GM18507 (cell line): Measurements from ENCODE around the gene ARHGAP6.
A peak's percentile ranks its signal among the peaks of the same experiment; 100 is the strongest.
"Not testable (repeated sequence)": the region's sequence is repeated elsewhere in the genome, so short reads cannot be mapped to it uniquely, and the experiment has no call there.

Source experiments
- DNase-seq: peaks from one replicate; pipeline ENCODE4 v3.0.0; 2011; ENCODE audit warnings: low read depth; ENCODE audit not compliant: insufficient read length; ENCODE audit errors: extremely low spot score
- FAIRE-seq: peaks from 2 replicates; lab custom pipeline; 2011; peaks lifted over from hg19 to GRCh38; lab: Jason Lieb, UNC

Gene ARHGAP6

DNA sequence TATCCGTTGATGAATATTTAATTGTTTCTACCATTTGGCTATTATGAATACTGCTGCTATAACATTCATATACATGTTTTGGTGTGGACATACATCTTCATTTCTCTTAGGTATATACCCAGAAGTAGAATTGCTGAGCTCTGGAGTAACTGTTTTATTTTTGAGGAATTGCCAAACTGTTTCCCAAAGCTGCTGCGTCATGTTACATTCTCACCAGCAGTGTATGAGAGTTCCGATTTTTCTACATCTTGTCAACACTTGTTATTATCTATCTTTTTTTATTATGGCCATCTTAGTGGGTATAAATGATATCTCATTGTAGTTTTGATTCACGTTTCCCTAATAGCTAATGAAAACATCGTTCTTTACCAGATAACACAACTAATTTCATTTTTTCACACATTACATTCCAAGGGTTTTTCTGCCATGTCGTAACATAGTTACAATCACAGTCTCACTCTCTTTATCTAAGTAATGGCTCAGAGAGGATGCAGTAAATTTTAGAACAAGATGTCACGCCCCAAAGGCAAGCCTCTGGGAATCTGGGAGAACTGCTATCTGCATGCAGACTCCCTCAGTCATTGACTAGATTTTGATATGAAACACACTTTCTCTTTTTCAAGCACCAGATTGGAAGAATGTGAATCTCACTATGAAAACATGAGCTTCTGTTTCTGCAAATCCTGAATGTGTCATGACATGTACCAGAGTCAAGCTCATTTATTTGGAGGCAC is 10.3 kb downstream of the ARHGAP6 start:
- FAIRE-seq (no peak), DNase-seq (no peak)

DNA sequence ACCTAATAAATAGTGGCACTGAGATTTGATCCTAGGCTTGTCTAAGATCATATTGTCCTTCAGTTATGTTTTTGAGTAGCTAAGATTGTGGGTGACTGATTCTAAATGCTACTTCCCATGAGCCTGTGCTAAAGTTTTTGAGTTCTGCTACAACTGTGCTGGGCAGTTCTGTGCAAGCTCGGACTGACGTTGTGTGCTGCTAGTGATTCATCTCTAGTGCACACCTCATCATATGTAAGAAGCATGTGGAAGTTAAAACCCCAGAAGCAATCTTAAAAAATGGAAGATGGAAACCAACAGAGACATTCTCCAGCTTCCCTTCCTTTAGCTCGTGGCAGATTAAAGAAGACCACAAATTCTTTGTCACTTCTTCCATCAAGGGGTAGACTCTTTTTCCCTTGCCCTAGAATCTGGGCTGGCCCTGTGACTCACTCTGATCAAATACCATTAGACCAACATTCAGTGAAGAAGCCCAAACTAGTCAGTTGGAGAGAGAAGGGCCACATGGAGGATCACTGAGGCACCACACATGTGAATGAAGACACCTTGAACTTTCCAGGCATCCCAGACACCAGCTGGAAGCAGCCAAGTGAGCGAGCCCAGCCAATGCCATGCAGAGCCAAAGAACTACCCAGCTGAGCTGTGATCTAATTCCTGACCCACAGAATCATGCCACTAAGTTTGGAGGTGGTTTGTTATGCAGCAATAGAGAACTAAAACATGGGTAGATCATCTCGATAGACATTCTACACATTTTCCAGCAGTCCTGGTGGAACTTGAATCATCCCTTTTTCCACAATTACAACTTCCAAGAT is 16.8 kb downstream of the ARHGAP6 start:
- FAIRE-seq: no peak
- DNase-seq: no peak

DNA sequence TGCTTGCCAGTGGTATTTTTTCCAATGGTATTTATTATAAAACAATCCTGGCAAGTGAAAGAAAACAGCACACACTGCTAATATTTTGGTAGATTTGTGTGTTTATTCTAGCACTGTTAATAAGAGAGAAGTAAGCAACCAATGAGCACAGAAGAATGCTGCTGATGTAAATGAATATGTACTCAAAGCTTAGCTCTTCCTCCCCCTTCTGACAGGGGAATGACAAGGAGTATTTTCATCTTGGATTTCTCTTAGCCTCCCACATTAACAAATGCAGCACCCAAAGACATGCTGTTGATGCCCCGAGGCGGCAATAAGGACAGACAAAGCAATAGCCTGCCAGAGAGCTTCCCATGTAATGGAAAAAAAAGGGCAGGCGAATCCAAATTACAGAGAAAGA is 18.6 kb downstream of the ARHGAP6 start:
- FAIRE-seq: no peak

DNA sequence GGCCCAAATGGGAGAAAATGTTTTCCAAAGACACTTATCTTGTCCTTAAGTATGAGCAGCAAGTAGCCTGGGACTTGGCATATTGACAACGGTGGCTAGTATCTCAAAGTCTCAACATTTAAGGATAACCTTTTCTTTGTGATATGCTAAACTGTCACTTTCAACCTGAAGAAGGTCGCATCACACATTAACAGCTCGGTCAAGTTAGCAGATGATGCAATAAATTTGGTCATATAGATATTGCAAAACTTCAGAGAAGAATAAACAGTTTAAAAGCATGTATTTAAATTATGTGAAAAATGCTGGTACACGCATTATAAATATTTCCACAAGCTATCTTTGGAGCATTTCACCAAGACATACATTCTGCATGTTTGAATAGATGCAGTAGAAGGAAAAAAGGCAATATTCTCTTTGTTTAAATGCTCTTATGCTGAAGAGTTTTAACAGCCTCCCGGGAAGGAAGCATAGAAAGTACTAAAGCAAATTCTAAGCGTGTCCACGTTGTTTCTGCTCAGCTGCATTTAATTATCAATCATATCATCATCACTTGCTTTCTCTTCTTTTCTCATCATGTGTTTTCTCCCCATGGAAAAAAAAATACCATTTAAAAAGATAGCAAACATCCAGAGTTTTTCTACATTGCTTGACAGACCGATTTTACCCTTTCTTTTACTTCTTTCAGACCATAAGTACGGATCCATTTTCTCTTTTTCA is 24.2 kb downstream of the ARHGAP6 start:
- no peak for FAIRE-seq
- DNase-seq: no peak

More for the DNA sequence above, 18.6 kb downstream of the ARHGAP6 start:
- no peak for DNase-seq

DNA sequence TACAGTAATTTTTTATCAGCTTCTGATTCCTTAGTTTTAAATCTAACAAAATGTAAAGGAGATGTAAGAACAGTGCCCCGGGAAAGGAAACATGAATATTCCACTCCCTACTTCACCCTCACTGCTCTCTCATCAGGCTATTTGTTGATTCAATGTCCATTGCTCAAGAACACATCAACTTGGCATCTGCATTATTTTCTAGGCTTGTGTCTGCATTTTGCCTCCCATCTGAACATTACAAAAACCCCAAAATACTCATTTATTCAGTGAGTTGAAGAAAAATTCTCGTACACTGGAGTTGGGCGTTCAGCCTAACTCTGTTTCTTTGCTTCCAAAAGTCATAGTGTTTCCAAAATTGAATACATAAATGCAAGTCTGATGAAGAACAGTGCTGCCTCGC is 25.6 kb downstream of the ARHGAP6 start:
- DNase-seq (no peak), FAIRE-seq (peak; percentile 66)

DNA sequence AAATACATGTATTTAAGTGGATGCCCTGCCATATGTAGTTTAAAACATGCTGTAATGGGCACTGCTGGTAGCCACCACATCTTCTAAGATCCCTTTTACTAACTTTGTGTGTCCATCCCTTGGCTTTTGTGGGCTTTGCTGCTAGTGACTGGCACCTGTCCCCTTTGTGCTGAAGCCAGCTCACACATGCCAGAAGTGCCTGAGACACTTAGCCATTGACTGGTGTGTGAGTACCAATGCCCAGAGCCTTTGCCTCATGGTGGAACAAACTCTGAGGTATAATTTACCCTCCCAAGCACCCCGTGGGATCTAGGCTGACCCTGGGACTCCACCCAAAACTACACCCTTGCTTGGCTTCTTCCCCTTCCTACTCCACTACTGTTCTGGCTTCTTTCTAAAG is 33.0 kb downstream of the ARHGAP6 start:
- no peak for FAIRE-seq
- DNase-seq: no peak

DNA sequence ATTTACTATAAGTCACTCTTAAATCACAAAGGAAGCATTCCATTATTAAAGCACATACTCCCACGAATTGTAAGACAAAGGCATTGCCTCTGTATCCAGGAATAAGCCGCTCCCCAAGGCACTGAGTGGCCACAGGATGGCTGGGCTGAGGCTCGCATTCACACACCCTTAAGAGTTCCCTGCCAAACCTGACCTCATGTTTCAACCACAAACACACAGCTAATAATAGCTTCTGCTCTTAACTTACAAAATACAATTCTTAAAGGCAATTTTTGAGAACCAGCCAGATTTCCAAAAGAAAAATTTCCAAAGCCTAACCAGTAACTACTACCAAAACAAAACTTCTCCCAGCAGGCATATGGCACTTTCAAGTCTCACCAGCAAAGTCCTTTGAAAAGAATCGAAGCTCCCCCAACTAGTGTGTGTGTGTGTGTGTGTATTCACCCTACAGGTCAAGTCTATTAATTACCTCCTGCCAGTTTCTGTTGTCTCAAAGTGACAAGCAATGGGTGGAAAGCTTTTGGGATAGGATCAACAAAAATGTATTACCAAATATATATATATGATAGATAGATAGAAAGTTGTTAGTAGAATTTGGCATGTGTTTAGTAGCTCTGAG is 36.0 kb downstream of the ARHGAP6 start:
- DNase-seq: no peak
- FAIRE-seq: peak; percentile 59

DNA sequence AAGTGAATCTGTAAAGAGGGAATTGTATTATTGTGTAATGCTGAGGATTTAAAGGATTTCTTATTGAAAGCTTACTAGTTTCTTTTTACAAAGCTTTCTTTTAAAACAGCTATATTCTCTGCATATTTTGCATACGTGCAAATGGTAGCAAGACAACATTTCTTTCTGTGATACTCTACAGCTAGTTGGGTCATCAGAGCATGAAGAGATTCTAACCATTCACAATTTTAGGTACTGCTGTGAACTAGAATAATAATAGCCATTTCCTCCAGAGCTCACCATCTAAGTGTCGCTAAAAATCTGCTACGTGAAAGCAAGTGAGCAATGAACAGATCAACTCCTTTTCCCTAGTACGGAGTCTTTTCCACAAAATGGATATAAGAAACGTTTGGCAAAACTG is 37.3 kb downstream of the ARHGAP6 start:
- DNase-seq (no peak), FAIRE-seq (peak; percentile 45)

DNA sequence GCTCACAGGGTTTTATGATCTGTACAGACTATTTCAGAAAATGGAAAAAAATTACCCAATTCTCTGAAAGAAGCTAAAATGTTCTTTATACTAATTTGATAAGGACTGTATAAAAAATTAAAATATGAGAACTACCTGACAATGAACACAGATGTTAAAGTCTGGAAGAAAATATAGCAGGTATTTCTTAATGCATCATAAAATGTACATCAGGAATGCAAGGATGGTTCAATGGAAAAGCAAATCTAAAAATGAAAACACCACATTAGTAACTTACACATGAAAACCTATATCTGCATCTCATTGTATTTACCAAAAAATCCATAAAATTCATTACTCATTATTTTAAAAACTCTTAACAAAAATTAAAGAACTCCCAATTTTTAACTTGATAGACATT is 39.4 kb downstream of the ARHGAP6 start:
- FAIRE-seq (no peak), DNase-seq (no peak)

DNA sequence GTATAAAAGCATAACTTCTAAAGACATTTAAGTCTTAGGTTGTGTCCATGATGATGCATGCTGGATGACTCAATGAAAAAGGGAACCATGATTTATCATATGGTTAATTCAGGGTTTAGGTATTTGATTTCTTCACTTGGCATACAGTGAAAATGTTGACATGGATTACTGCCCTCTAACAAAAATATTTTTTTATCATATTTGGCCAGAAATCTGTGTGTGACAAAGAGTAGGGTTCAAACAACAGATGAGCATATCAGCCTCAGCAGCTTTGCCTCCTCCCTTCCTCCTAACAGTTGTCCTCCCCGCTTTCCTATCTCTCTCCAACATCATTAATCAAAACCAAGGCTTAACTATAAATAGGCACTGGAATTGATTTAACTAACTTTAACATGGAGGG is 46.3 kb downstream of the ARHGAP6 start:
- peak; percentile 24 for FAIRE-seq

DNA sequence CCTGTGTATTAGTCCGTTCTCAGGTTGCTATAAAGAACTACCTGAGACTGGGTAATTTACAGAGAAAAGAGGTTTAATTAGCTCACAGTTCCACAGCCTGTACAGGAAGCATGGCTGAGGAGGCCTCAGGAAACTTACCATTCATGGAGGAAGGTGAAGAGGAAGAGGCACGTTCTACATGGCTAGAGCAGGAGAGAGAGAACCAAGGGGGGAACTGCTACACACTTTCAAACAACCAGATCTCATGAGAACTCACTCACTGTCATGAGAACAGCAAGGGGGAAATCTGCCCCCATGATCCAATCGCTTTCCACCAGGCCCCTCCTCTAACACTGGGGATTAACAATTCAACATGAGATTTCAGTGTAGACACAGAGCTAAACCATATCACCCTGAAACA is 51.5 kb downstream of the ARHGAP6 start:
- FAIRE-seq: not testable (repeated sequence)

More for the DNA sequence above, 46.3 kb downstream of the ARHGAP6 start:
- no peak for DNase-seq

DNA sequence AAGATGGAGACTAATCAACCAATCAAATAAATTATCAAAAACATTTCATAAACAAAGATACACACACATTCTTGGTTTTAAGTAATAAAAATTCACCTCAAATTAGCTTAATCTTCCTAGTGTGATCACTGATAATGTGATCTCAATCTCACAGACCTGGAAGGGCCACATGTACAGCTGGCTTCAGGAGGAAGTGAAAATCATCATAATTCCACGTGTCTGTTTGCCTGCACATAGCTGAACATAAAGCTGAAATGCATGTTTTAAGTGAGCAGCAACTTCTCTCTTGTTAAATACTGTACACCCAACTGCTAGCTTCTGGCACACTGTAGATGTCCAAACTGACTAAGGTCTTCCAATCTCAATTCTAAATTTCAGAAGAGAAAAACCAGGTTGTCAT is 53.8 kb downstream of the ARHGAP6 start:
- no peak for DNase-seq
- peak; percentile 9 for FAIRE-seq

More for the DNA sequence above, 51.5 kb downstream of the ARHGAP6 start:
- DNase-seq: not testable (repeated sequence)

DNA sequence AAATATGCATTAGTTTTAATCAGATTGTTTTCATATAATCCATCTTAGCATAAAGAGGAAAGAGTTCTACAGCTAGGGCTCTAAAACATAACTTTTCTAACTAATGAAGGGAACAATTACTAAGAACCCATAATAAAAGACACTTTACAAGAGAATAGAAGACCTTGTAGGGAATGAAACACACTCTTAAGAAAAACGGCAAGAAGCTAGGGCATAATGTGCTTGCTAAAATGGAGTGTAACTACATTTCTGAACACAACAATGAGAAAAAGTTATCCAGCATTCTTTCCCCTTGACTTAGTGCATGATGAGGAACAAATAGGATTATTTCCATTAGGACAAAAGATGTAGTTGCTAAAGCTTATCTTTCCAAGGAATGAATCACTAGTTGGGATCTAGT is 54.6 kb downstream of the ARHGAP6 start:
- DNase-seq: no peak
- FAIRE-seq: peak; percentile 21

DNA sequence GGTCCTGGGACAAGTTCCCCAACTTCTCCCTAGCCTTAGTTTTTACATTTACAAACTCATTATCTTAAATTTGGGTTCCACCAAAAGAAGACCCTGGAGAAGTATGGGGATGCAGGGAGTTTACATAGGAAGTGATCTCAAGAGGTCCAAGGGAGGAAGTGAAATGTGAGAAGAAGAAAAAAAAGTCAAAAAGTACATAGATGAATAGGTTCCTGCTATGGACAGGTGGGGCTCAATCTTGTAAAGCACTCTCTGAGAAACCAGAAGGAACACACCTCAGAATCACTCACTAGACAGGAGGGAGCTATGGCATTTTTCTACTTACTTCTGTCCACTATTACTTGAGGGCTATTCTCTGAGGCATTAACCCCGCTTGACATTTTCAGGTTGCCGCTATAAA is 56.6 kb downstream of the ARHGAP6 start:
- DNase-seq (no peak), FAIRE-seq (peak; percentile 84)

DNA sequence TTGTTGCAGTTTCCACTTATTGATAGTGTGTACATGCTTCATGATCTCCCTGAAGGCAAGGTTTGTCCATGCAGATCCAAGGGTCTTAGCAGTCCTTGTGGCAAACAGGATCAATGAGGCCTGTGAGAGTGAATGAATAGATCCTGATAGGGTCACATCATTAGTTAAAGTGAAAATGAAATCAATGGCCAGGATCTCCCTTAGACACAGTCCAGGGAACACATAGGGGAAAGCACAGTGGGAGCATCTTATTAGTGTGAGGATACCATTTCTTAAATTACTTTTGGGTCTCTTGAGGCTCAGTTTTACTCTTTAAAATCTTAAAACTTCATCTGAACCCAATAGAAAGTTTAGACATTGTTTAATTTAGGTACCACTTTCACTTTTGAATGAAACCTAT is 59.3 kb downstream of the ARHGAP6 start:
- FAIRE-seq (no peak), DNase-seq (no peak)

DNA sequence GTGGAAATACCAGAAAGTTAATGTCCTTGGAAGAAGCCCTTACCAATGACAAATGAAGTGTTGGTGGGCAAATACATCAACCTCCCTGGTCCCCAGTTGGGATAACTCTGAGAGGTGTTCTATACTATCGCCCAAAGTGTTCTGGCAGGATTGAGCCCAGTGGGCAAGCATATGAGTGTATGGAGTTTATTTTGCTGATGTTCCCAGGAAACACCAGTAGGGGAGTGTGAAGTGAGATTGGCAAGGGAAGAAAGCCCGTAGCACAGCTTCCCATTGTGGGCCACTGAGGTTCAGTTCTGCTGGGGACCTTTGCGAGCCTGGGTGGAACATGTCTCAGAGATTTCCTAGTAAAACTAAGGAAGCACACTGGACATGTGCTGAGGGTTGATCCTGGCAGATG is 65.1 kb downstream of the ARHGAP6 start:
- FAIRE-seq: no peak
- no peak for DNase-seq

DNA sequence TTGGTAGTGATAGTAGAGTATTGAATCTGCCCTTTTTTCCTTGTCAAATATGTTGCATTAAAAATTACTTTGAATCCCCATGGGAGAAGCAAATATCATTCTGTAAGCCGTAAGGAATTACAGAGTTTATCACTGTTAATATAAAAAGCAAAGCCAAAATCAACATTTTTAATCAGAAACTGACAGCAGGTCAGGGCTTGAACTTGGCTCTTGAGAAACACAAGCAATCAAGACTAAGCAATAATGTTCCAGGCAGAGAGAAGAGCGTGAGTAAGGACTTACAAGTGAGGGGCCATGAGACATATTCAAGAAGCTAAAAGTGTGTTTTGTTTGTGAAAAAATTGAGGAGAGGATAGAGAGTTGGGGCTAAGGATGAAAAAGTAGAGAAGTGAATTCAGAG is 68.2 kb downstream of the ARHGAP6 start:
- FAIRE-seq: no peak
- no peak for DNase-seq

DNA sequence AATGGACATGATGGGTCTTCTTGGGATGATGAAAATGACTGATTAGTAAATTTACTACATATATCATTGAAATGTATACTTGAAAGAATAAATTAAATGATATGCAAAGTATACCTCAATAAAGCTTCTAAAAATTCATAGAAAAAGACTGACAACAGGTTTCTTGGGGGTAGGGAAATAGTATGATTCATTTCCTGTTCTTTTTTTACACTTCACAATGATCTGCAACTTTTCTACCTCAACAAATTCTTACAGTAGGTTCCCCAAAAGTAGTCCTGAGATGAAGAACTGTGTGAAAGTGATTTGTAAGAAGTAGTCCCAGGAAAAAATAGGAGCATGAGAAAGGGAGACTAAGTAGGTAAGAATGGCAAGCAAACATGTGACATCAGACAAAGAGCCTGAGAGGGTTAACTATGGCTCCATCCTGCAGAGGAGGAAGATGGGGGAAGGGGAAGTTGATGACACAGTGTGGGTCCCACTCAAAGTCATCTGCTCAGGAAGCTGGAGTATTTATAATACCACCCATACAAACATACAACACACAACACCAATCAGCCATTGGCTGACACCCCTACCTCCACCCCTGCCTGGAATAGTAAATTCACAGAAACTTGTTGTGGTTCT is 73.9 kb downstream of the ARHGAP6 start:
- DNase-seq (no peak), FAIRE-seq (peak; percentile 29)

DNA sequence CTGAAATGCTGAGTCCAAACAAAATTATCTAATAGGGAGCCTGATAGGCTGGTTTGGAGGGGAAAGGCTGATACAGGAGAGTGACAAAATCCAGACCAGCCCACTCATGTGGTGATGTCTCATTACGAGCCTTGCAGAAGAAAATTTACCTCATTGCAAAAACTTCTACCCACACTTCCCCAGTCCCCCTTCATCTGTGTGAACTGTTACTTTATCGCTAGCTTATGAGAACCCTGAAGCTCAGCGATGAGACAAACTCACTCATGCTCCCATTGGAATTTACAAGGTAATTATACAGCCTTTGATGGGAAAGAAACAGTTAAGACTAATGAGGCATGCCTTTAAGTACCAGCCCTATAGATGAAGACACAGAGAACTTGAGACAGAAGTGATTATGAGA is 76.1 kb downstream of the ARHGAP6 start:
- FAIRE-seq (no peak), DNase-seq (no peak)
